Kidney (tissue), 14 donors: ENCODE data around the gene ALK. TPM values are rescaled to one million over a fixed set of nuclear protein-coding genes. Genes with fewer than 3 reads are reported as not detected.

ENCODE experiments used
- DNase-seq, 5 donors: peaks; one replicate each; pipeline ENCODE4 v3.0.0-alpha.2; 2013 to 2020
- FAIRE-seq: peaks from 2 replicates; lab custom pipeline; 2012; peaks lifted over from hg19 to GRCh38; lab: Jason Lieb, UNC
- H3K27ac ChIP-seq, 2 donors: one replicate each; pipeline ENCODE4 v1.7.0; 2013; ENCODE audit warnings: low read depth in 2 of 2, low read length in 2 of 2, inconsistent platforms in 1 of 2
- H3K27me3 ChIP-seq: one replicate; pipeline ENCODE4 v1.7.1; 2013; ENCODE audit warnings: low read length, inconsistent platforms; ENCODE audit not compliant: control insufficient read depth, insufficient read depth
- H3K36me3 ChIP-seq, 3 donors: one replicate each; pipeline versions ENCODE4 v1.7.0 to v1.7.1; 2013; ENCODE audit warnings: low read length in 3 of 3, control low read depth in 1 of 3, inconsistent platforms in 1 of 3; ENCODE audit not compliant: insufficient read depth in 3 of 3, control insufficient read depth in 2 of 3
- H3K4me1 ChIP-seq, 3 donors: one replicate each; pipeline versions ENCODE4 v1.7.0 to v1.7.1; 2013; ENCODE audit warnings: low read length in 3 of 3, inconsistent platforms in 1 of 3, low read depth in 1 of 3; ENCODE audit not compliant: control insufficient read depth in 2 of 3, insufficient read depth in 2 of 3
- H3K4me3 ChIP-seq, 3 donors: one replicate each; pipeline versions ENCODE4 v1.7.0 to v1.8.1; 2013; ENCODE audit warnings: low read length in 3 of 3, control low read depth in 1 of 3, inconsistent platforms in 1 of 3
- H3K9ac ChIP-seq, 3 donors: one replicate each; pipeline versions ENCODE4 v1.7.0 to v1.7.1; 2013; ENCODE audit warnings: low read length in 3 of 3, control low read depth in 1 of 3, inconsistent platforms in 1 of 3
- H3K9me3 ChIP-seq, 3 donors: one replicate each; pipeline versions ENCODE4 v1.7.0 to v1.7.1; 2013; ENCODE audit warnings: low read length in 3 of 3, control low read depth in 1 of 3, inconsistent platforms in 1 of 3; ENCODE audit not compliant: control insufficient read depth in 2 of 3, insufficient read depth in 1 of 3
- CTCF ChIP-seq: IDR thresholded peaks from 3 replicates; pipeline ENCODE4 v1.5.1; 2012; ENCODE audit warnings: mild to moderate bottlenecking, moderate library complexity, borderline replicate concordance; ENCODE audit not compliant: insufficient read depth; ENCODE audit errors: extremely low read depth
- intact Hi-C: fragments of 100-400 bp; cut with DNase I; formaldehyde crosslinking; loops from one replicate; pipeline ENCODE4 v1.11.1; 2022
- polyA plus RNA-seq: library from polyadenylated mRNA; stranded (reverse); fragments of 350-450 nt; fragmentation: Illumina TruSeq; extraction: RNeasy Lipid Tissue Mini Kit (QIAGEN cat#74804); gene quantifications from one replicate; pipeline ENCODE4 v1.2.3, GENCODE V29; 2014; ENCODE audit warnings: low read depth, low replicate concordance; ENCODE audit not compliant: insufficient read depth
- total RNA-seq: library from RNA; stranded (reverse); fragmentation: NEBNext Ultra II Directional; extraction: Animal tissue kit (Norgen Biotek cat#: 25700); gene quantifications from one replicate; pipeline ENCODE4 v1.2.1, GENCODE V29; 2021
- donor health status: control.
- donor health status: control.
- donor health status: control.
- donor health status: control.
- donor health status: control.
- donor health status: DM: yes; HTN: yes; CAD: no.
- donor health status: Normal renal cell carcinoma (clear cell type).

The ALK gene
- total and polyA plus RNA-seq, 2 donors from 2014 or later = 0.13 TPM; not detected in 1

GRCh38 chr2:29567906-29568520, 353.4 kb downstream of the ALK start:
- intact Hi-C loops = no loop called here
- no peak for TF ChIP-seq CTCF
- no peak overlapping the region for H3K27ac ChIP-seq
- no peaks in the 10 kb centered on the region for H3K4me1 ChIP-seq
- H3K9ac ChIP-seq = no peak overlapping the region
- H3K4me3 ChIP-seq = no peak overlapping the region
- H3K27me3 ChIP-seq = no peaks in the 10 kb centered on the region
- DNase-seq = no peak
- H3K9me3 ChIP-seq = no peaks in the 10 kb centered on the region
- FAIRE-seq = no peak
- H3K36me3 ChIP-seq = no peaks in the 10 kb centered on the region

GRCh38 chr2:29563697-29564096, 357.7 kb downstream of the ALK start:
- H3K27ac ChIP-seq = no peak overlapping the region
- intact Hi-C loops = no loop called here
- H3K36me3 ChIP-seq = no peaks in the 10 kb centered on the region
- no peaks in the 10 kb centered on the region for H3K27me3 ChIP-seq
- H3K9me3 ChIP-seq = no peaks in the 10 kb centered on the region
- FAIRE-seq = no peak
- no peak for TF ChIP-seq CTCF
- H3K9ac ChIP-seq = no peak overlapping the region
- H3K4me1 ChIP-seq = no peaks in the 10 kb centered on the region
- DNase-seq = no peak
- no peak overlapping the region for H3K4me3 ChIP-seq

GRCh38 chr2:29562896-29563295, 358.5 kb downstream of the ALK start:
- Histone ChIP-seq H3K4me3 (no peak overlapping the region), H3K9ac (no peak overlapping the region), H3K9me3 (no peaks in the 10 kb centered on the region), H3K36me3 (no peaks in the 10 kb centered on the region), H3K27ac (no peak overlapping the region), H3K4me1 (no peaks in the 10 kb centered on the region), H3K27me3 (no peaks in the 10 kb centered on the region)
- DNase-seq (no peak), FAIRE-seq (no peak)
- no peak for TF ChIP-seq CTCF
- intact Hi-C loops = no loop called here

- Histone ChIP-seq H3K4me1 (no peaks in the 10 kb centered on the region), H3K4me3 (no peak overlapping the region), H3K27ac (no peak overlapping the region), H3K36me3 (no peaks in the 10 kb centered on the region), H3K27me3 (no peaks in the 10 kb centered on the region), H3K9me3 (no peaks in the 10 kb centered on the region), H3K9ac (no peak overlapping the region)
- FAIRE-seq (no peak), DNase-seq (no peak)
- intact Hi-C loops = no loop called here
- no peak for TF ChIP-seq CTCF
These were observed 359.1 kb downstream of the ALK start for GRCh38 chr2:29562319-29562718.
